Large intestine (tissue), 3 donors: Measurements from ENCODE around the gene ATP8B1. TPM values are rescaled to one million over a fixed set of nuclear protein-coding genes. Genes with fewer than 3 reads are reported as not detected.
A peak's percentile ranks its signal among the peaks of the same experiment; 100 is the strongest.

ENCODE experiments used
- DNase-seq, 2 donors: peaks; one replicate each; pipeline versions ENCODE4 v3.0.0 to v3.0.0-alpha.2; 2013
- H3K27ac ChIP-seq: one replicate; pipeline ENCODE4 v1.5.1; 2013; ENCODE audit warnings: low read length
- H3K27me3 ChIP-seq: 2 replicates; pipeline ENCODE4 v1.6.1; 2013; ENCODE audit warnings: low read length; ENCODE audit not compliant: control insufficient read depth, insufficient read depth
- H3K36me3 ChIP-seq: 2 replicates; pipeline ENCODE4 v1.6.1; 2013; ENCODE audit warnings: low read length; ENCODE audit not compliant: control insufficient read depth, insufficient read depth
- H3K4me1 ChIP-seq: one replicate; pipeline ENCODE4 v1.6.1; 2013; ENCODE audit warnings: low read length; ENCODE audit not compliant: control insufficient read depth, insufficient read depth
- H3K4me3 ChIP-seq: one replicate; pipeline ENCODE4 v1.5.1; 2013; ENCODE audit warnings: low read length
- H3K9me3 ChIP-seq: one replicate; pipeline ENCODE4 v1.6.1; 2013; ENCODE audit warnings: mild to moderate bottlenecking, low read depth, low read length, moderate library complexity; ENCODE audit not compliant: control insufficient read depth
- WGBS: methylation state at CpG from one replicate; pipeline ENCODE4 v1.1.5; 2013; ENCODE audit warnings: low lambda C conversion rate; ENCODE audit not compliant: insufficient coverage; 5-methylcytosine and 5-hydroxymethylcytosine counted together
- polyA plus RNA-seq: library from polyadenylated mRNA; unstranded; fragments of 120-200 nt; gene quantifications from one replicate; pipeline ENCODE4 v1.2.1, GENCODE V29; 2013

The ATP8B1 gene
- polyA plus RNA-seq, 1 donor: 68.2 TPM

- H3K27ac ChIP-seq: no peak overlapping the region
- H3K9me3 ChIP-seq: no peaks in the 10 kb centered on the region
- H3K36me3 ChIP-seq: peaks cover 22% of the 10 kb centered on the region
- DNase-seq: no peak
- H3K27me3 ChIP-seq: no peaks in the 10 kb centered on the region
- H3K4me3 ChIP-seq: no peak overlapping the region
- no peaks in the 10 kb centered on the region for H3K4me1 ChIP-seq
- WGBS: no CpG with 5 or more reads among the region's 1 CpG
Observed at GRCh38 chr18:57705011-57705410, 98.1 kb downstream of the ATP8B1 start.

- Histone ChIP-seq H3K27ac (no peak overlapping the region), H3K36me3 (peaks cover 49% of the 10 kb centered on the region), H3K27me3 (no peaks in the 10 kb centered on the region), H3K4me3 (no peak overlapping the region), H3K4me1 (peaks cover 5% of the 10 kb centered on the region), H3K9me3 (no peaks in the 10 kb centered on the region)
- 80% methylated on average over 1 of the region's 7 CpGs for WGBS
- no peak for DNase-seq
Observed at GRCh38 chr18:57698571-57699276, 104.4 kb downstream of the ATP8B1 start.

- H3K36me3 ChIP-seq: peaks cover 50% of the 10 kb centered on the region
- H3K4me1 ChIP-seq: peaks cover 5% of the 10 kb centered on the region
- H3K4me3 ChIP-seq: no peak overlapping the region
- WGBS: 80% methylated on average over 1 of the region's 8 CpGs
- no peaks in the 10 kb centered on the region for H3K9me3 ChIP-seq
- H3K27me3 ChIP-seq: no peaks in the 10 kb centered on the region
- H3K27ac ChIP-seq: no peak overlapping the region
- no peak for DNase-seq
Observed at GRCh38 chr18:57697426-57697825, 105.7 kb downstream of the ATP8B1 start.

- no peak for DNase-seq
- Histone ChIP-seq H3K27me3 (no peaks in the 10 kb centered on the region), H3K27ac (no peak overlapping the region), H3K9me3 (no peaks in the 10 kb centered on the region), H3K4me1 (peaks cover 5% of the 10 kb centered on the region), H3K4me3 (no peak overlapping the region), H3K36me3 (peaks cover 45% of the 10 kb centered on the region)
- 100% methylated on average over 1 of the region's 8 CpGs for WGBS
Observed at GRCh38 chr18:57696271-57696670, 106.8 kb downstream of the ATP8B1 start.

GRCh38 chr18:57691363-57691762 is 111.8 kb downstream of the ATP8B1 start:
- Histone ChIP-seq H3K9me3 (no peaks in the 10 kb centered on the region), H3K4me3 (no peak overlapping the region), H3K27ac (peak overlapping the region; percentile 0), H3K4me1 (peaks cover 5% of the 10 kb centered on the region), H3K36me3 (peaks cover 59% of the 10 kb centered on the region), H3K27me3 (no peaks in the 10 kb centered on the region)
- 25% methylated on average over 1 of the region's 3 CpGs for WGBS
- peak in 1 of 2 donors; percentile 24 for DNase-seq

GRCh38 chr18:57687970-57688369 is 115.1 kb downstream of the ATP8B1 start:
- no CpG with 5 or more reads among the region's 8 CpGs for WGBS
- H3K27ac ChIP-seq: no peak overlapping the region
- H3K4me3 ChIP-seq: no peak overlapping the region
- no peaks in the 10 kb centered on the region for H3K27me3 ChIP-seq
- H3K36me3 ChIP-seq: peaks cover 61% of the 10 kb centered on the region
- no peak for DNase-seq
- H3K4me1 ChIP-seq: peaks cover 9% of the 10 kb centered on the region
- H3K9me3 ChIP-seq: no peaks in the 10 kb centered on the region

- peak overlapping the region; percentile 71 for H3K27ac ChIP-seq
- H3K36me3 ChIP-seq: peaks cover 52% of the 10 kb centered on the region
- no peaks in the 10 kb centered on the region for H3K9me3 ChIP-seq
- H3K4me3 ChIP-seq: no peak overlapping the region
- H3K4me1 ChIP-seq: peaks cover 11% of the 10 kb centered on the region
- peak in 1 of 2 donors; percentile 47 for DNase-seq
- H3K27me3 ChIP-seq: no peaks in the 10 kb centered on the region
Observed at GRCh38 chr18:57683470-57683869, 119.6 kb downstream of the ATP8B1 start.

- H3K9me3 ChIP-seq: peaks cover 5% of the 10 kb centered on the region
- no peak overlapping the region for H3K27ac ChIP-seq
- no peaks in the 10 kb centered on the region for H3K4me1 ChIP-seq
- DNase-seq: no peak
- no peak overlapping the region for H3K4me3 ChIP-seq
- H3K27me3 ChIP-seq: no peaks in the 10 kb centered on the region
- WGBS: 81% methylated on average over 6 of the region's 10 CpGs
- H3K36me3 ChIP-seq: peaks cover 34% of the 10 kb centered on the region
Observed at GRCh38 chr18:57677262-57678211, 125.6 kb downstream of the ATP8B1 start.

GRCh38 chr18:57674891-57675290 is 128.2 kb downstream of the ATP8B1 start:
- H3K4me3 ChIP-seq: no peak overlapping the region
- peaks cover 5% of the 10 kb centered on the region for H3K9me3 ChIP-seq
- H3K4me1 ChIP-seq: no peaks in the 10 kb centered on the region
- WGBS: 100% methylated on average over 1 of the region's 5 CpGs
- DNase-seq: no peak
- H3K27me3 ChIP-seq: no peaks in the 10 kb centered on the region
- H3K36me3 ChIP-seq: peaks cover 33% of the 10 kb centered on the region
- H3K27ac ChIP-seq: no peak overlapping the region

GRCh38 chr18:57670046-57670445 is 133.1 kb downstream of the ATP8B1 start:
- 83% methylated on average over 1 of the region's 5 CpGs for WGBS
- H3K4me3 ChIP-seq: no peak overlapping the region

More at GRCh38 chr18:57670046-57670445, 133.1 kb downstream of the ATP8B1 start:
- no peak for DNase-seq
- no peaks in the 10 kb centered on the region for H3K27me3 ChIP-seq
- H3K9me3 ChIP-seq: peaks cover 5% of the 10 kb centered on the region
- peaks cover 3% of the 10 kb centered on the region for H3K4me1 ChIP-seq
- peaks cover 51% of the 10 kb centered on the region for H3K36me3 ChIP-seq
- H3K27ac ChIP-seq: no peak overlapping the region
